Measurements from ENCODE around the gene SERGEF. TPM values are rescaled to one million over a fixed set of nuclear protein-coding genes. Genes with fewer than 3 reads are reported as not detected.

Gene SERGEF
- total and polyA plus RNA-seq, 2 of the 4 experiments (the other 2 are of a cell fraction), result 12.2 to 18.1 TPM

- intact Hi-C loops (cut with micrococcal nuclease), result no loop called here
- in situ Hi-C loops (cut with MboI; ENCODE audit: low sequenced_read_pairs), result no loop called here
- 90% methylated on average over 2 of the region's 4 CpGs; no CpG with 5 or more reads in 1 of the 2 experiments for WGBS, 2 experiments (ENCODE audit: extremely low coverage in 2 of 2, insufficient read length in 1 of 2)
Observed at GRCh38 chr11:17855531-17856290, 157.1 kb downstream of the SERGEF start.

More at GRCh38 chr11:17855531-17856290, 157.1 kb downstream of the SERGEF start:
- no peaks in the 10 kb centered on the region for H3K27me3 ChIP-seq (ENCODE audit: control insufficient read depth, insufficient read depth, low read length)
- ChIA-PET CTCF (no interaction called here), POLR2A (ENCODE audit: unreplicated experiment) (no interaction called here)
- H3K56ac ChIP-seq (ENCODE audit: extremely low read depth, insufficient read depth, low read length), result no peak overlapping the region
- dilution Hi-C loops (cut with HindIII; ENCODE audit: low sequenced_read_pairs, unreplicated experiment), result no loop called here
- no peak overlapping the region for H2BK5ac ChIP-seq (ENCODE audit: low read depth, low read length, poor library complexity, severe bottlenecking)
- no peak overlapping the region for H2BK20ac ChIP-seq (ENCODE audit: low read depth, low read length)
- BruUV-seq (replicated peaks), result no TSS peak
- H2AK9ac ChIP-seq (replicated peaks; ENCODE audit: low read depth, low read length, poor library complexity), result no peak overlapping the region
- H3K9me3 ChIP-seq (ENCODE audit: control insufficient read depth, insufficient read depth, low read length), result no peaks in the 10 kb centered on the region
- TF ChIP-seq RFX5 (IDR thresholded peaks at IDR 0.05; ENCODE audit: low read depth, low read length) (no peak), CEBPB (IDR thresholded peaks at IDR 0.05; ENCODE audit: low read depth, low read length) (no peak), MAZ (IDR thresholded peaks at IDR 0.05; ENCODE audit: borderline replicate concordance, low read depth, low read length) (no peak), RCOR1 (IDR thresholded peaks at IDR 0.05; ENCODE audit: insufficient replicate concordance, low read length) (no peak), ELK1 (IDR thresholded peaks at IDR 0.05; ENCODE audit: borderline replicate concordance, low read depth, low read length) (no peak), MXI1 (IDR thresholded peaks at IDR 0.05; ENCODE audit: borderline replicate concordance, low read depth, low read length) (no peak), POLR2A (IDR thresholded peaks at IDR 0.05; ENCODE audit: low read depth, low read length) (no peak), FOS (IDR thresholded peaks at IDR 0.05; ENCODE audit: low read depth, low read length) (no peak), CHD1 (IDR thresholded peaks at IDR 0.05; ENCODE audit: low read depth, low read length) (no peak), SMC3 (IDR thresholded peaks at IDR 0.05; ENCODE audit: low read depth, low read length) (no peak), MAFK (IDR thresholded peaks at IDR 0.05; ENCODE audit: low read depth, low read length) (no peak), BHLHE40 (IDR thresholded peaks at IDR 0.05; ENCODE audit: low read depth, low read length) (no peak), USF2 (IDR thresholded peaks at IDR 0.05; ENCODE audit: low read depth, low read length) (no peak), NFE2L2 (IDR thresholded peaks at IDR 0.05; ENCODE audit: low read depth, low read length) (no peak), RAD21 (IDR thresholded peaks at IDR 0.05; ENCODE audit: low read length) (no peak)
- TF ChIP-seq, protein P1, sequence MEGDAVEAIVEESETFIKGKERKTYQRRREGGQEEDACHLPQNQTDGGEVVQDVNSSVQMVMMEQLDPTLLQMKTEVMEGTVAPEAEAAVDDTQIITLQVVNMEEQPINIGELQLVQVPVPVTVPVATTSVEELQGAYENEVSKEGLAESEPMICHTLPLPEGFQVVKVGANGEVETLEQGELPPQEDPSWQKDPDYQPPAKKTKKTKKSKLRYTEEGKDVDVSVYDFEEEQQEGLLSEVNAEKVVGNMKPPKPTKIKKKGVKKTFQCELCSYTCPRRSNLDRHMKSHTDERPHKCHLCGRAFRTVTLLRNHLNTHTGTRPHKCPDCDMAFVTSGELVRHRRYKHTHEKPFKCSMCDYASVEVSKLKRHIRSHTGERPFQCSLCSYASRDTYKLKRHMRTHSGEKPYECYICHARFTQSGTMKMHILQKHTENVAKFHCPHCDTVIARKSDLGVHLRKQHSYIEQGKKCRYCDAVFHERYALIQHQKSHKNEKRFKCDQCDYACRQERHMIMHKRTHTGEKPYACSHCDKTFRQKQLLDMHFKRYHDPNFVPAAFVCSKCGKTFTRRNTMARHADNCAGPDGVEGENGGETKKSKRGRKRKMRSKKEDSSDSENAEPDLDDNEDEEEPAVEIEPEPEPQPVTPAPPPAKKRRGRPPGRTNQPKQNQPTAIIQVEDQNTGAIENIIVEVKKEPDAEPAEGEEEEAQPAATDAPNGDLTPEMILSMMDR (conservative IDR thresholded peaks at IDR 0.05; ENCODE audit: low read depth, low read length), result no peak
- no peak for ATAC-seq (ENCODE audit: low read depth)
- no peak overlapping the region for H3K4me3 ChIP-seq (ENCODE audit: insufficient read depth, low read depth, low read length)
- no peak overlapping the region for H3K4ac ChIP-seq (ENCODE audit: low read depth, low read length)
- H3K14ac ChIP-seq (replicated peaks; ENCODE audit: low read depth, low read length), result no peak overlapping the region
- H3K23ac ChIP-seq (ENCODE audit: low read depth, low read length), result no peak overlapping the region
- H3K4me1 ChIP-seq (ENCODE audit: control insufficient read depth, insufficient read depth, low read length), result peaks cover 5% of the 10 kb centered on the region; the same call in 1 of the 2 replicates
- H2BK120ac ChIP-seq (ENCODE audit: low read depth, low read length), result no peak overlapping the region
- H2AFZ ChIP-seq (replicated peaks; ENCODE audit: low read length, poor library complexity), result no peak overlapping the region
- H4K8ac ChIP-seq (ENCODE audit: low read depth in 2 of 2, low read length in 2 of 2), result no peak overlapping the region
- H4K20me1 ChIP-seq (ENCODE audit: insufficient read depth, low read length), result no peaks in the 10 kb centered on the region
- no peak overlapping the region for H3K27ac ChIP-seq (ENCODE audit: insufficient read depth, low read length)
- DNase-seq, result no peak
- H4K91ac ChIP-seq (ENCODE audit: insufficient read depth, low read depth, low read length), result no peak overlapping the region
- no peak overlapping the region for H3K9ac ChIP-seq (ENCODE audit: low read depth, low read length)
- no peak overlapping the region for H3K18ac ChIP-seq (ENCODE audit: low read depth, low read length)
- no peaks in the 10 kb centered on the region for H3K79me1 ChIP-seq (ENCODE audit: low read depth in 1 of 2, low read length in 2 of 2)
- no peak overlapping the region for H4K5ac ChIP-seq (ENCODE audit: low read depth, low read length)
- H3K9me1 ChIP-seq (ENCODE audit: insufficient read depth, low read length), result no peaks in the 10 kb centered on the region; the same call in 1 of the 2 replicates
- H2AK5ac ChIP-seq (ENCODE audit: low read depth, low read length), result no peak overlapping the region
- H3K36me3 ChIP-seq (ENCODE audit: control insufficient read depth, insufficient read depth, low read length), result no peaks in the 10 kb centered on the region
- no peak overlapping the region for H2BK15ac ChIP-seq (ENCODE audit: low read depth, low read length)
- H3K4me2 ChIP-seq (ENCODE audit: low read depth, low read length), result no peak overlapping the region

Data from IMR-90 (cell line).